GM13977 (cell line): Measurements from ENCODE around the gene EPHB1.

Experiments used
- DNase-seq: peaks from one replicate; pipeline ENCODE4 v3.0.0; 2012; ENCODE audit warnings: low spot score
- CTCF ChIP-seq: IDR thresholded peaks from 2 replicates; pipeline ENCODE4 v1.5.1; 2012; ENCODE audit warnings: mild to moderate bottlenecking, control low read depth; ENCODE audit not compliant: insufficient read depth; ENCODE audit errors: extremely low read depth, missing control alignments
- in situ Hi-C: fragments of 300-500 bp; cut with MboI; formaldehyde crosslinking; loops from one replicate; pipeline ENCODE4 v1.12.0; 2022; ENCODE audit warnings: low sequenced_read_pairs, low pct_unique_long_range_greater_than_20kb, mixed read lengths, inconsistent platforms; ENCODE audit not compliant: unreplicated experiment

EPHB1 gene

GRCh38 chr3:135263331-135263730, 468.3 kb downstream of the EPHB1 start:
- TF ChIP-seq CTCF = no peak
- no peak for DNase-seq
- in situ Hi-C loops = no loop called here

GRCh38 chr3:135267487-135267886, 472.4 kb downstream of the EPHB1 start:
- DNase-seq = no peak
- in situ Hi-C loops = no loop called here
- TF ChIP-seq CTCF = no peak

- DNase-seq = no peak
- in situ Hi-C loops = no loop called here
- TF ChIP-seq CTCF = no peak
Measured at GRCh38 chr3:135268941-135269532, 474.0 kb downstream of the EPHB1 start.

- DNase-seq = no peak
- TF ChIP-seq CTCF = no peak
- in situ Hi-C loops = no loop called here
Measured at GRCh38 chr3:135271177-135272025, 476.3 kb downstream of the EPHB1 start.

GRCh38 chr3:135272026-135272669, 477.1 kb downstream of the EPHB1 start:
- DNase-seq = no peak

More at GRCh38 chr3:135272026-135272669, 477.1 kb downstream of the EPHB1 start:
- in situ Hi-C loops = no loop called here
- TF ChIP-seq CTCF = no peak
